Measurements from ENCODE around the gene UPK3A. TPM values are rescaled to one million over a fixed set of nuclear protein-coding genes. Genes with fewer than 3 reads are reported as not detected.

UPK3A gene
- total and polyA plus RNA-seq, 2 donors from 2014 or later, result not detected

GRCh38 chr22:45331486-45331885, 46.7 kb downstream of the UPK3A start:
- FAIRE-seq (no peak), DNase-seq (no peak)
- Histone ChIP-seq H3K27me3 (ENCODE audit: control insufficient read depth, insufficient read depth, low read length) (no peaks in the 10 kb centered on the region), H3K4me1 (ENCODE audit: control insufficient read depth in 2 of 3, insufficient read depth in 2 of 3, low read depth in 1 of 3, low read length in 3 of 3) (no peaks in the 10 kb centered on the region), H3K36me3 (ENCODE audit: control insufficient read depth in 2 of 3, insufficient read depth in 3 of 3, low read length in 3 of 3) (peaks cover 0 to 20% (median 12%) of the 10 kb centered on the region in 3 donors), H3K9ac (ENCODE audit: low read length in 3 of 3) (no peak overlapping the region), H3K27ac (ENCODE audit: low read depth in 2 of 2, low read length in 2 of 2) (no peak overlapping the region), H3K4me3 (ENCODE audit: low read length in 3 of 3) (no peak overlapping the region), H3K9me3 (ENCODE audit: control insufficient read depth in 2 of 3, insufficient read depth in 1 of 3, low read length in 3 of 3) (no peaks in the 10 kb centered on the region)
- no peak for TF ChIP-seq CTCF (IDR thresholded peaks at IDR 0.05; ENCODE audit: borderline replicate concordance, extremely low read depth, insufficient read depth)
- intact Hi-C loops (cut with DNase I), result no loop called here

- no peak for TF ChIP-seq CTCF (IDR thresholded peaks at IDR 0.05; ENCODE audit: borderline replicate concordance, extremely low read depth, insufficient read depth)
- intact Hi-C loops (cut with DNase I), result no loop called here
- Histone ChIP-seq H3K36me3 (ENCODE audit: control insufficient read depth in 2 of 3, insufficient read depth in 3 of 3, low read length in 3 of 3) (peaks cover 0 to 20% (median 12%) of the 10 kb centered on the region in 3 donors), H3K27ac (ENCODE audit: low read depth in 2 of 2, low read length in 2 of 2) (no peak overlapping the region), H3K4me3 (ENCODE audit: low read length in 3 of 3) (no peak overlapping the region), H3K4me1 (ENCODE audit: control insufficient read depth in 2 of 3, insufficient read depth in 2 of 3, low read depth in 1 of 3, low read length in 3 of 3) (no peaks in the 10 kb centered on the region), H3K27me3 (ENCODE audit: control insufficient read depth, insufficient read depth, low read length) (no peaks in the 10 kb centered on the region), H3K9me3 (ENCODE audit: control insufficient read depth in 2 of 3, insufficient read depth in 1 of 3, low read length in 3 of 3) (no peaks in the 10 kb centered on the region), H3K9ac (ENCODE audit: low read length in 3 of 3) (no peak overlapping the region)
- FAIRE-seq (no peak), DNase-seq (no peak)
Measured at GRCh38 chr22:45332001-45332400, 47.3 kb downstream of the UPK3A start.

GRCh38 chr22:45334068-45334467, 49.3 kb downstream of the UPK3A start:
- Histone ChIP-seq H3K36me3 (ENCODE audit: control insufficient read depth in 2 of 3, insufficient read depth in 3 of 3, low read length in 3 of 3) (peaks cover 0 to 20% (median 7%) of the 10 kb centered on the region in 3 donors), H3K9me3 (ENCODE audit: control insufficient read depth in 2 of 3, insufficient read depth in 1 of 3, low read length in 3 of 3) (no peaks in the 10 kb centered on the region), H3K27ac (ENCODE audit: low read depth in 2 of 2, low read length in 2 of 2) (no peak overlapping the region), H3K4me3 (ENCODE audit: low read length in 3 of 3) (no peak overlapping the region), H3K27me3 (ENCODE audit: control insufficient read depth, insufficient read depth, low read length) (no peaks in the 10 kb centered on the region), H3K9ac (ENCODE audit: low read length in 3 of 3) (no peak overlapping the region), H3K4me1 (ENCODE audit: control insufficient read depth in 2 of 3, insufficient read depth in 2 of 3, low read depth in 1 of 3, low read length in 3 of 3) (no peaks in the 10 kb centered on the region)
- intact Hi-C loops (cut with DNase I), result no loop called here
- no peak for TF ChIP-seq CTCF (IDR thresholded peaks at IDR 0.05; ENCODE audit: borderline replicate concordance, extremely low read depth, insufficient read depth)
- DNase-seq (no peak), FAIRE-seq (no peak)

GRCh38 chr22:45334528-45334927, 49.8 kb downstream of the UPK3A start:
- Histone ChIP-seq H3K4me1 (ENCODE audit: control insufficient read depth in 2 of 3, insufficient read depth in 2 of 3, low read depth in 1 of 3, low read length in 3 of 3) (no peaks in the 10 kb centered on the region), H3K9me3 (ENCODE audit: control insufficient read depth in 2 of 3, insufficient read depth in 1 of 3, low read length in 3 of 3) (no peaks in the 10 kb centered on the region), H3K27me3 (ENCODE audit: control insufficient read depth, insufficient read depth, low read length) (no peaks in the 10 kb centered on the region), H3K36me3 (ENCODE audit: control insufficient read depth in 2 of 3, insufficient read depth in 3 of 3, low read length in 3 of 3) (peaks cover 0 to 20% (median 7%) of the 10 kb centered on the region in 3 donors), H3K27ac (ENCODE audit: low read depth in 2 of 2, low read length in 2 of 2) (no peak overlapping the region), H3K9ac (ENCODE audit: low read length in 3 of 3) (no peak overlapping the region), H3K4me3 (ENCODE audit: low read length in 3 of 3) (no peak overlapping the region)
- DNase-seq (no peak), FAIRE-seq (no peak)
- intact Hi-C loops (cut with DNase I), result no loop called here
- no peak for TF ChIP-seq CTCF (IDR thresholded peaks at IDR 0.05; ENCODE audit: borderline replicate concordance, extremely low read depth, insufficient read depth)

Data from kidney (tissue), 14 donors.